ENCODE data around the gene CCDC3. TPM values are rescaled to one million over a fixed set of nuclear protein-coding genes. Genes with fewer than 3 reads are reported as not detected.

CCDC3 gene
- total and polyA plus RNA-seq, 2 experiments from 2014 or later, result not detected

- Histone ChIP-seq H4K20me1 (ENCODE audit: insufficient read depth) (no peaks in the 10 kb centered on the region), H3K27me3 (replicated peaks; ENCODE audit: insufficient read depth) (peaks cover 9% of the 10 kb centered on the region; the same call in 1 of the 2 replicates), H3K4me2 (ENCODE audit: unreplicated experiment) (no peak overlapping the region), H3K9me2 (ENCODE audit: insufficient read depth) (no peaks in the 10 kb centered on the region), H2AFZ (no peak overlapping the region), H3K27ac (no peak overlapping the region), H3F3A (ENCODE audit: insufficient read depth) (no peaks in the 10 kb centered on the region), H3K9ac (no peak overlapping the region), H3K4me1 (ENCODE audit: insufficient read depth) (no peaks in the 10 kb centered on the region), H3K9me3 (ENCODE audit: low read depth) (no peaks in the 10 kb centered on the region), H3K79me2 (ENCODE audit: insufficient read depth) (no peaks in the 10 kb centered on the region), H3K4me3 (no peak overlapping the region), H3K36me3 (ENCODE audit: low read depth) (no peaks in the 10 kb centered on the region)
- no peak for DNase-seq
- TF ChIP-seq EZH2phosphoT487 (IDR thresholded peaks at IDR 0.05; ENCODE audit: insufficient read depth, low read depth) (no peak), EZH2 (IDR thresholded peaks at IDR 0.05; ENCODE audit: insufficient read depth, poor library complexity, severe bottlenecking) (no peak)
- WGBS, 2 experiments (ENCODE audit: low coverage in 1 of 2, low lambda C conversion rate in 2 of 2, missing lambda C conversion rate in 2 of 2), result 13 to 20% methylated on average over 3 of the region's 3 CpGs
- in situ Hi-C loops (cut with MboI), result no loop called here
Observed at GRCh38 chr10:13006037-13006436, 4.5 kb upstream of the CCDC3 start.

GRCh38 chr10:13003759-13004158, 2.2 kb upstream of the CCDC3 start:
- H3K27ac ChIP-seq, result no peak overlapping the region
- no peak overlapping the region for H3K9ac ChIP-seq
- no peak for DNase-seq
- H3K4me2 ChIP-seq (ENCODE audit: unreplicated experiment), result no peak overlapping the region
- no peaks in the 10 kb centered on the region for H3F3A ChIP-seq (ENCODE audit: insufficient read depth)
- 41 to 60% methylated on average over 3 of the region's 3 CpGs for WGBS, 2 experiments (ENCODE audit: low coverage in 1 of 2, low lambda C conversion rate in 2 of 2, missing lambda C conversion rate in 2 of 2)
- peaks cover 25% of the 10 kb centered on the region for H3K27me3 ChIP-seq (replicated peaks; ENCODE audit: insufficient read depth)
- in situ Hi-C loops (cut with MboI), result no loop called here
- H3K9me3 ChIP-seq (ENCODE audit: low read depth), result no peaks in the 10 kb centered on the region
- H4K20me1 ChIP-seq (ENCODE audit: insufficient read depth), result no peaks in the 10 kb centered on the region
- no peaks in the 10 kb centered on the region for H3K36me3 ChIP-seq (ENCODE audit: low read depth)
- TF ChIP-seq EZH2 (IDR thresholded peaks at IDR 0.05; ENCODE audit: insufficient read depth, poor library complexity, severe bottlenecking) (no peak), EZH2phosphoT487 (IDR thresholded peaks at IDR 0.05; ENCODE audit: insufficient read depth, low read depth) (no peak)
- no peaks in the 10 kb centered on the region for H3K9me2 ChIP-seq (ENCODE audit: insufficient read depth)
- no peaks in the 10 kb centered on the region for H3K79me2 ChIP-seq (ENCODE audit: insufficient read depth)
- no peak overlapping the region for H3K4me3 ChIP-seq
- no peaks in the 10 kb centered on the region for H3K4me1 ChIP-seq (ENCODE audit: insufficient read depth)
- H2AFZ ChIP-seq, result no peak overlapping the region

GRCh38 chr10:13003004-13003403, 1.5 kb upstream of the CCDC3 start:
- peak; percentile 29 for DNase-seq
- H3K79me2 ChIP-seq (ENCODE audit: insufficient read depth), result no peaks in the 10 kb centered on the region
- no peaks in the 10 kb centered on the region for H3K4me1 ChIP-seq (ENCODE audit: insufficient read depth)
- peaks cover 25% of the 10 kb centered on the region for H3K27me3 ChIP-seq (replicated peaks; ENCODE audit: insufficient read depth)
- H3K4me3 ChIP-seq, result no peak overlapping the region
- H3K36me3 ChIP-seq (ENCODE audit: low read depth), result no peaks in the 10 kb centered on the region
- H3K9me2 ChIP-seq (ENCODE audit: insufficient read depth), result no peaks in the 10 kb centered on the region
- H3F3A ChIP-seq (ENCODE audit: insufficient read depth), result no peaks in the 10 kb centered on the region
- in situ Hi-C loops (cut with MboI), result no loop called here
- no peak overlapping the region for H3K27ac ChIP-seq
- H3K4me2 ChIP-seq (ENCODE audit: unreplicated experiment), result no peak overlapping the region
- no peak overlapping the region for H2AFZ ChIP-seq
- H3K9ac ChIP-seq, result no peak overlapping the region
- TF ChIP-seq EZH2phosphoT487 (IDR thresholded peaks at IDR 0.05; ENCODE audit: insufficient read depth, low read depth) (no peak), EZH2 (IDR thresholded peaks at IDR 0.05; ENCODE audit: insufficient read depth, poor library complexity, severe bottlenecking) (no peak)
- H4K20me1 ChIP-seq (ENCODE audit: insufficient read depth), result no peaks in the 10 kb centered on the region
- H3K9me3 ChIP-seq (ENCODE audit: low read depth), result no peaks in the 10 kb centered on the region

GRCh38 chr10:13001887-13002212, 337 bp upstream of the CCDC3 start:
- no peaks in the 10 kb centered on the region for H3K36me3 ChIP-seq (ENCODE audit: low read depth)
- H3K4me1 ChIP-seq (ENCODE audit: insufficient read depth), result no peaks in the 10 kb centered on the region
- no peak overlapping the region for H2AFZ ChIP-seq
- H3K27me3 ChIP-seq (replicated peaks; ENCODE audit: insufficient read depth), result peaks cover 25% of the 10 kb centered on the region
- no peaks in the 10 kb centered on the region for H3K79me2 ChIP-seq (ENCODE audit: insufficient read depth)
- in situ Hi-C loops (cut with MboI), result no loop called here
- H3K27ac ChIP-seq, result no peak overlapping the region
- H3K9me2 ChIP-seq (ENCODE audit: insufficient read depth), result no peaks in the 10 kb centered on the region
- TF ChIP-seq EZH2 (IDR thresholded peaks at IDR 0.05; ENCODE audit: insufficient read depth, poor library complexity, severe bottlenecking), result no peak
- no peak for TF ChIP-seq EZH2phosphoT487 (IDR thresholded peaks at IDR 0.05; ENCODE audit: insufficient read depth, low read depth)
- no peaks in the 10 kb centered on the region for H3F3A ChIP-seq (ENCODE audit: insufficient read depth)
- no peak overlapping the region for H3K4me3 ChIP-seq
- H3K9ac ChIP-seq, result no peak overlapping the region
- H3K4me2 ChIP-seq (ENCODE audit: unreplicated experiment), result no peak overlapping the region
- H4K20me1 ChIP-seq (ENCODE audit: insufficient read depth), result no peaks in the 10 kb centered on the region
- no peak for DNase-seq
- 2 to 3% methylated on average over 8 to 9 of the region's 9 CpGs for whole genome bisulfite sequencing, 2 experiments (ENCODE audit: low coverage in 1 of 2, low lambda C conversion rate in 2 of 2, missing lambda C conversion rate in 2 of 2)
- H3K9me3 ChIP-seq (ENCODE audit: low read depth), result no peaks in the 10 kb centered on the region

GRCh38 chr10:13000431-13000830, 1.1 kb downstream of the CCDC3 start:
- Histone ChIP-seq H3K9me2 (ENCODE audit: insufficient read depth) (no peaks in the 10 kb centered on the region), H3K36me3 (ENCODE audit: low read depth) (no peaks in the 10 kb centered on the region), H3K27me3 (replicated peaks; ENCODE audit: insufficient read depth) (peaks cover 25% of the 10 kb centered on the region), H3K4me2 (ENCODE audit: unreplicated experiment) (no peak overlapping the region), H3K9me3 (ENCODE audit: low read depth) (no peaks in the 10 kb centered on the region), H3K4me3 (no peak overlapping the region), H3K79me2 (ENCODE audit: insufficient read depth) (no peaks in the 10 kb centered on the region), H3K4me1 (ENCODE audit: insufficient read depth) (no peaks in the 10 kb centered on the region), H2AFZ (no peak overlapping the region), H3F3A (ENCODE audit: insufficient read depth) (no peaks in the 10 kb centered on the region), H4K20me1 (ENCODE audit: insufficient read depth) (no peaks in the 10 kb centered on the region), H3K27ac (no peak overlapping the region), H3K9ac (no peak overlapping the region)
- in situ Hi-C loops (cut with MboI), result no loop called here
- 16 to 19% methylated on average over 4 of the region's 4 CpGs for WGBS, 2 experiments (ENCODE audit: low coverage in 1 of 2, low lambda C conversion rate in 2 of 2, missing lambda C conversion rate in 2 of 2)
- DNase-seq, result no peak
- peak; percentile 20 for TF ChIP-seq EZH2 (IDR thresholded peaks at IDR 0.05; ENCODE audit: insufficient read depth, poor library complexity, severe bottlenecking)
- no peak for TF ChIP-seq EZH2phosphoT487 (IDR thresholded peaks at IDR 0.05; ENCODE audit: insufficient read depth, low read depth)
